ENCODE measurements around the gene HOXD13.

The HOXD13 gene

GRCh38 chr2:176096986-176097819 lies 4.7 kb downstream of the HOXD13 start:
- Histone ChIP-seq H3K27ac (ENCODE audit: low read depth, low read length) (peak overlapping the region; percentile 86; the same call in 1 of the 2 replicates), H3K27me3 (ENCODE audit: insufficient read depth, low read length) (peaks cover 100% of the 10 kb centered on the region), H3K9me3 (ENCODE audit: insufficient read depth, low read depth, low read length) (no peaks in the 10 kb centered on the region), H3K4me1 (ENCODE audit: insufficient read depth, low read length) (peaks cover 19% of the 10 kb centered on the region), H3K9ac (ENCODE audit: low read depth, low read length) (no peak overlapping the region), H3K36me3 (ENCODE audit: insufficient read depth, low read length) (no peaks in the 10 kb centered on the region), H3K4me3 (ENCODE audit: low read length) (peak overlapping the region; percentile 47)
- under 1% methylated on average over 41 of the region's 45 CpGs for WGBS

GRCh38 chr2:176097820-176098365 lies 5.4 kb downstream of the HOXD13 start:
- H3K36me3 ChIP-seq (ENCODE audit: insufficient read depth, low read length), result no peaks in the 10 kb centered on the region
- H3K27ac ChIP-seq (ENCODE audit: low read depth, low read length), result no peak overlapping the region
- peak overlapping the region; percentile 29; the same call in 1 of the 2 replicates for H3K4me3 ChIP-seq (ENCODE audit: low read length)
- H3K9ac ChIP-seq (ENCODE audit: low read depth, low read length), result no peak overlapping the region
- WGBS, result 2% methylated on average over 18 of the region's 18 CpGs
- H3K27me3 ChIP-seq (ENCODE audit: insufficient read depth, low read length), result peaks cover 100% of the 10 kb centered on the region
- H3K9me3 ChIP-seq (ENCODE audit: insufficient read depth, low read depth, low read length), result no peaks in the 10 kb centered on the region
- H3K4me1 ChIP-seq (ENCODE audit: insufficient read depth, low read length), result peaks cover 19% of the 10 kb centered on the region

GRCh38 chr2:176098366-176099158 lies 6.0 kb downstream of the HOXD13 start:
- WGBS, result 1% methylated on average over 35 of the region's 35 CpGs
- H3K4me3 ChIP-seq (ENCODE audit: low read length), result peak overlapping the region; percentile 29; the same call in 1 of the 2 replicates
- no peaks in the 10 kb centered on the region for H3K36me3 ChIP-seq (ENCODE audit: insufficient read depth, low read length)
- H3K9ac ChIP-seq (ENCODE audit: low read depth, low read length), result no peak overlapping the region
- peaks cover 19% of the 10 kb centered on the region for H3K4me1 ChIP-seq (ENCODE audit: insufficient read depth, low read length)
- H3K27me3 ChIP-seq (ENCODE audit: insufficient read depth, low read length), result peaks cover 100% of the 10 kb centered on the region
- no peaks in the 10 kb centered on the region for H3K9me3 ChIP-seq (ENCODE audit: insufficient read depth, low read depth, low read length)
- no peak overlapping the region for H3K27ac ChIP-seq (ENCODE audit: low read depth, low read length)

GRCh38 chr2:176099159-176099727 lies 6.7 kb downstream of the HOXD13 start:
- 3% methylated on average over 30 of the region's 30 CpGs for WGBS
- Histone ChIP-seq H3K36me3 (ENCODE audit: insufficient read depth, low read length) (no peaks in the 10 kb centered on the region), H3K27me3 (ENCODE audit: insufficient read depth, low read length) (peaks cover 100% of the 10 kb centered on the region), H3K27ac (ENCODE audit: low read depth, low read length) (no peak overlapping the region), H3K9ac (ENCODE audit: low read depth, low read length) (no peak overlapping the region), H3K9me3 (ENCODE audit: insufficient read depth, low read depth, low read length) (no peaks in the 10 kb centered on the region), H3K4me1 (ENCODE audit: insufficient read depth, low read length) (peaks cover 23% of the 10 kb centered on the region), H3K4me3 (ENCODE audit: low read length) (no peak overlapping the region)

GRCh38 chr2:176099728-176100546 lies 7.4 kb downstream of the HOXD13 start, which contains the start of gene HOXD12:
Gene HOXD12, plus strand, starts transcription at chr2:176099795. Its CDS starts 7 bp downstream, at chr2:176099802.
- Histone ChIP-seq H3K4me1 (ENCODE audit: insufficient read depth, low read length) (peaks cover 19% of the 10 kb centered on the region), H3K36me3 (ENCODE audit: insufficient read depth, low read length) (no peaks in the 10 kb centered on the region), H3K27ac (ENCODE audit: low read depth, low read length) (no peak within 1 kb of the TSS), H3K9me3 (ENCODE audit: insufficient read depth, low read depth, low read length) (no peaks in the 10 kb centered on the region), H3K4me3 (ENCODE audit: low read length) (peak within 1 kb of the TSS; percentile 29; the same call in 1 of the 2 replicates), H3K27me3 (ENCODE audit: insufficient read depth, low read length) (peaks cover 100% of the 10 kb centered on the region), H3K9ac (ENCODE audit: low read depth, low read length) (no peak within 1 kb of the TSS)
- 2% methylated on average over 70 of the region's 70 CpGs for WGBS

- Histone ChIP-seq H3K4me3 (ENCODE audit: low read length) (no peak overlapping the region), H3K27me3 (ENCODE audit: insufficient read depth, low read length) (peaks cover 100% of the 10 kb centered on the region), H3K9me3 (ENCODE audit: insufficient read depth, low read depth, low read length) (no peaks in the 10 kb centered on the region), H3K36me3 (ENCODE audit: insufficient read depth, low read length) (no peaks in the 10 kb centered on the region), H3K27ac (ENCODE audit: low read depth, low read length) (no peak overlapping the region), H3K4me1 (ENCODE audit: insufficient read depth, low read length) (peaks cover 19% of the 10 kb centered on the region), H3K9ac (ENCODE audit: low read depth, low read length) (no peak overlapping the region)
- 7% methylated on average over 28 of the region's 28 CpGs for WGBS
Measured at GRCh38 chr2:176100547-176101140, 8.1 kb downstream of the HOXD13 start.

GRCh38 chr2:176101216-176101830 lies 8.8 kb downstream of the HOXD13 start:
- H3K4me1 ChIP-seq (ENCODE audit: insufficient read depth, low read length), result peaks cover 16% of the 10 kb centered on the region
- H3K9ac ChIP-seq (ENCODE audit: low read depth, low read length), result no peak overlapping the region
- no peaks in the 10 kb centered on the region for H3K36me3 ChIP-seq (ENCODE audit: insufficient read depth, low read length)
- H3K9me3 ChIP-seq (ENCODE audit: insufficient read depth, low read depth, low read length), result no peaks in the 10 kb centered on the region
- WGBS, result 25% methylated on average over 2 of the region's 2 CpGs
- no peak overlapping the region for H3K27ac ChIP-seq (ENCODE audit: low read depth, low read length)
- no peak overlapping the region for H3K4me3 ChIP-seq (ENCODE audit: low read length)
- H3K27me3 ChIP-seq (ENCODE audit: insufficient read depth, low read length), result peaks cover 100% of the 10 kb centered on the region

- Histone ChIP-seq H3K27me3 (ENCODE audit: insufficient read depth, low read length) (peaks cover 100% of the 10 kb centered on the region), H3K9ac (ENCODE audit: low read depth, low read length) (no peak overlapping the region), H3K4me3 (ENCODE audit: low read length) (no peak overlapping the region), H3K27ac (ENCODE audit: low read depth, low read length) (no peak overlapping the region), H3K4me1 (ENCODE audit: insufficient read depth, low read length) (peaks cover 12% of the 10 kb centered on the region), H3K9me3 (ENCODE audit: insufficient read depth, low read depth, low read length) (no peaks in the 10 kb centered on the region), H3K36me3 (ENCODE audit: insufficient read depth, low read length) (no peaks in the 10 kb centered on the region)
- WGBS, result 34% methylated on average over 5 of the region's 5 CpGs
Measured at GRCh38 chr2:176101842-176102241, 9.3 kb downstream of the HOXD13 start.

- 24% methylated on average over 7 of the region's 7 CpGs for WGBS
- Histone ChIP-seq H3K4me1 (ENCODE audit: insufficient read depth, low read length) (peaks cover 13% of the 10 kb centered on the region; the same call in 1 of the 2 replicates), H3K4me3 (ENCODE audit: low read length) (no peak overlapping the region), H3K36me3 (ENCODE audit: insufficient read depth, low read length) (no peaks in the 10 kb centered on the region), H3K27me3 (ENCODE audit: insufficient read depth, low read length) (peaks cover 100% of the 10 kb centered on the region), H3K27ac (ENCODE audit: low read depth, low read length) (no peak overlapping the region), H3K9me3 (ENCODE audit: insufficient read depth, low read depth, low read length) (no peaks in the 10 kb centered on the region), H3K9ac (ENCODE audit: low read depth, low read length) (no peak overlapping the region)
Measured at GRCh38 chr2:176102309-176102866, 9.9 kb downstream of the HOXD13 start.

Measured in HUES64 (cell line).